GM12878 (cell line): ENCODE measurements around the gene MUTYH. TPM values are rescaled to one million over a fixed set of nuclear protein-coding genes. Genes with fewer than 3 reads are reported as not detected.

ENCODE experiments used
- ATAC-seq: fragments of 200-7000 bp; cut with Tn5 transposase; 3 replicates; pipeline ENCODE4 v1.9.1; 2020; ENCODE audit warnings: mild to moderate bottlenecking, moderate library complexity
- BruUV-seq: library from RNA; stranded (reverse); fragments of 400-500 nt; replicated peaks from 2 replicates; lab custom pipeline; 2021; lab: Mats Ljungman, UMichigan
- CTCF ChIA-PET: fragments of 300-600 bp; sonication (Branson Sonifier 250); formaldehyde crosslinking; extraction: SDS; loops from one replicate; lab custom pipeline; 2021; ENCODE audit warnings: inconsistent platforms; lab: Yijun Ruan, JAX
- POLR2A ChIA-PET: fragments of 350-600 bp; formaldehyde crosslinking; extraction: SDS; loops from one replicate; lab custom pipeline; 2021; ENCODE audit warnings: inconsistent platforms; lab: Charles Lee
- RAD21 ChIA-PET: fragments of 300-600 bp; sonication (Branson Sonifier 250); formaldehyde crosslinking; loops from one replicate; lab custom pipeline; 2023; ENCODE audit warnings: antibody characterized with exemption; ENCODE audit not compliant: unreplicated experiment; lab: Charles Lee
- SMC1A ChIA-PET: fragments of 300-600 bp; sonication (Branson Sonifier 250); formaldehyde crosslinking; loops from one replicate; lab custom pipeline; 2023; ENCODE audit not compliant: unreplicated experiment, uncharacterized antibody; lab: Charles Lee
- DNase-seq: peaks from one replicate; pipeline ENCODE4 v3.0.0-alpha.2; 2011; ENCODE audit warnings: low read depth, low spot score
- FAIRE-seq: peaks from 3 replicates; lab custom pipeline; 2011; peaks lifted over from hg19 to GRCh38; lab: Jason Lieb, UNC
- H2AFZ ChIP-seq: 2 replicates; pipeline ENCODE4 v1.6.0; 2011; ENCODE audit warnings: low read depth, low read length, control low read depth; ENCODE audit not compliant: control insufficient read depth
- H3K27ac ChIP-seq: 2 replicates; pipeline ENCODE4 v1.5.1; 2011; ENCODE audit warnings: control low read depth; ENCODE audit not compliant: control insufficient read depth, insufficient read depth
- H3K27me3 ChIP-seq, 2 experiments: replicated peaks in 1 of 2; 2 replicates each; pipeline versions ENCODE4 v1.6.0 to v1.6.1; 2011; ENCODE audit warnings: low read length in 1 of 2; ENCODE audit not compliant: control insufficient read depth in 2 of 2, insufficient read depth in 2 of 2
- H3K36me3 ChIP-seq, 2 experiments: 2 replicates each; pipeline ENCODE4 v1.5.1; 2011; ENCODE audit warnings: low read length in 1 of 2; ENCODE audit not compliant: control insufficient read depth in 2 of 2, insufficient read depth in 2 of 2
- H3K4me1 ChIP-seq: 2 replicates; pipeline ENCODE4 v1.6.1; 2011; ENCODE audit warnings: mild to moderate bottlenecking, low read length, moderate library complexity, mixed read lengths; ENCODE audit not compliant: control insufficient read depth, insufficient read depth
- H3K4me2 ChIP-seq: 2 replicates; pipeline ENCODE4 v1.6.0; 2011; ENCODE audit warnings: control low read depth; ENCODE audit not compliant: control insufficient read depth, insufficient read depth
- H3K4me3 ChIP-seq: fragments of 200-600 bp; sonication (generic); 2 replicates; pipeline ENCODE4 v1.5.1; 2016
- H3K79me2 ChIP-seq: 2 replicates; pipeline ENCODE4 v1.6.0; 2011; ENCODE audit warnings: low read length; ENCODE audit not compliant: control insufficient read depth, insufficient read depth
- H3K9ac ChIP-seq: 2 replicates; pipeline ENCODE4 v1.8.0; 2011; ENCODE audit warnings: low read length, control low read depth, mixed read lengths; ENCODE audit not compliant: control insufficient read depth, insufficient read depth
- H3K9me3 ChIP-seq: replicated peaks from 3 replicates; pipeline ENCODE4 v1.5.1; 2011; ENCODE audit warnings: mild to moderate bottlenecking, low read length; ENCODE audit not compliant: control insufficient read depth, insufficient read depth
- H4K20me1 ChIP-seq: 2 replicates; pipeline ENCODE4 v1.6.0; 2011; ENCODE audit not compliant: control insufficient read depth, insufficient read depth
- FOXK2 ChIP-seq: fragments of 450-650 bp; IDR thresholded peaks from 2 replicates; pipeline ENCODE4 v1.6.1; 2017; ENCODE audit warnings: mild to moderate bottlenecking, moderate library complexity
- NFYA ChIP-seq: IDR thresholded peaks from 2 replicates; pipeline ENCODE4 v1.6.1; 2011; ENCODE audit warnings: low read depth, mild to moderate bottlenecking, low read length, improper control_type of control experiment, borderline replicate concordance
- NFYB ChIP-seq: IDR thresholded peaks from 2 replicates; pipeline ENCODE4 v1.6.1; 2011; ENCODE audit warnings: low read depth, mild to moderate bottlenecking, low read length, improper control_type of control experiment, moderate library complexity; ENCODE audit not compliant: insufficient read depth
- PBX3 ChIP-seq: IDR thresholded peaks from 2 replicates; pipeline ENCODE4 v1.6.1; 2011; ENCODE audit warnings: mild to moderate bottlenecking, low read depth, low read length, moderate library complexity; ENCODE audit not compliant: insufficient replicate concordance
- POLR2AphosphoS5 ChIP-seq: IDR thresholded peaks from 2 replicates; pipeline ENCODE4 v1.6.1; 2011; ENCODE audit warnings: mild to moderate bottlenecking, low read length, inconsistent platforms
- TCF12 ChIP-seq: IDR thresholded peaks from 2 replicates; pipeline ENCODE4 v1.6.1; 2011; ENCODE audit warnings: low read depth, mild to moderate bottlenecking, low read length
- TCF7 ChIP-seq: IDR thresholded peaks from 2 replicates; pipeline ENCODE4 v1.6.1; 2014; ENCODE audit warnings: antibody characterized with exemption, borderline replicate concordance
- WGBS: methylation state at CpG from one replicate; pipeline ENCODE4 v1.1.6; 2016; ENCODE audit warnings: low lambda C conversion rate; ENCODE audit not compliant: insufficient replicate concordance, insufficient coverage; ENCODE audit errors: missing lambda C conversion rate; 5-methylcytosine and 5-hydroxymethylcytosine counted together
- in situ Hi-C: fragments of 300-500 bp; cut with MboI; formaldehyde crosslinking; loops from 9 replicates; pipeline ENCODE4 v1.14.3; 2018; ENCODE audit warnings: mixed read lengths
- intact Hi-C: fragments of 100-400 bp; cut with micrococcal nuclease; formaldehyde crosslinking; loops from one replicate; pipeline ENCODE4 v1.14.2; 2022; ENCODE audit not compliant: unreplicated experiment
- polyA plus RNA-seq, 11 experiments: library from polyadenylated mRNA; depleted of rRNA in 4 of 11; unstranded in 6 of 11; stranded (reverse) in 5 of 11; fragments of >200 nt; fragmentation: Nextera tagmentation in 4 of 11; fragmentation: Illumina TruSeq in 1 of 11; extraction: Ambion mirVana in 4 of 11; extraction: Trizol in 1 of 11; gene quantifications; 1 replicate in 1 of 11; 2 replicates in 10 of 11; pipeline versions ENCODE4 v1.2.1 to v1.2.3, GENCODE V29; 2011 to 2016; ENCODE audit warnings: inconsistent platforms in 2 of 11, missing spikeins in 2 of 11, low read depth in 1 of 11
- total RNA-seq, 4 experiments: library from RNA; depleted of rRNA in 3 of 4; stranded (reverse); fragments of >200 nt in 3 of 4; fragmentation: Illumina TruSeq in 1 of 4; extraction: Trizol in 1 of 4; gene quantifications; 2 replicates each; pipeline versions ENCODE4 v1.2.1 to v1.2.3, GENCODE V29; 2013 to 2021
- TF ChIP-seq, protein P1 (sequence below): fragments of 450-650 bp; formaldehyde crosslinking; IDR thresholded peaks from 2 replicates; pipeline ENCODE4 v1.4.0; 2020; ENCODE audit warnings: mild to moderate bottlenecking, moderate library complexity
- TF ChIP-seq, protein P2 (sequence below): IDR thresholded peaks from 2 replicates; pipeline ENCODE4 v1.6.1; 2012; ENCODE audit warnings: low read depth, low read length, improper control_type of control experiment
- TF ChIP-seq, protein P3 (sequence below): fragments of 450-650 bp; IDR thresholded peaks from 2 replicates; pipeline ENCODE4 v1.6.1; 2017; ENCODE audit warnings: mild to moderate bottlenecking, low read depth, inconsistent platforms; ENCODE audit not compliant: poor library complexity, severe bottlenecking
- TF ChIP-seq, protein P4 (sequence below): fragments of 150-350 bp; IDR thresholded peaks from 2 replicates; pipeline ENCODE4 v1.6.1; 2014; ENCODE audit warnings: mild to moderate bottlenecking, low read depth, low read length

Gene MUTYH
- total and polyA plus RNA-seq, 10 of the 15 experiments (the other 5 are each of a cell fraction or from before 2014, with no cell fraction given) = 2.5 to 42.0 (median 30.0) TPM

- no peak for ATAC-seq
- intact Hi-C loops (no loop called here), in situ Hi-C loops (loop anchor here (10.0 kb wide), 1 partner anchor 210 kb away; no protein-coding TSS in a partner anchor)
- Histone ChIP-seq H3K9me3 (no peaks in the 10 kb centered on the region), H3K27me3 (no peaks in the 10 kb centered on the region), H2AFZ (no peak overlapping the region), H3K4me3 (no peak overlapping the region), H3K79me2 (no peaks in the 10 kb centered on the region), H3K4me2 (no peak overlapping the region), H3K36me3 (peaks cover 0 to 3% of the 10 kb centered on the region in 2 experiments; a peak in 1 of 4 replicates), H3K27ac (no peak overlapping the region), H4K20me1 (no peaks in the 10 kb centered on the region), H3K4me1 (no peaks in the 10 kb centered on the region), H3K9ac (no peak overlapping the region)
- RAD21 ChIA-PET = interaction anchor here (0.8 to 13.5 kb wide), 3 partner anchors 15 to 145 kb away, joined by 3 to 319 read pairs (median 28); partner anchors contain the start of genes MMACHC, MUTYH, TESK2 and TOE1
- POLR2A ChIA-PET = interaction anchor here (0.7 to 1.6 kb wide), 2 partner anchors 8 kb away, joined by 4 to 6 read pairs; no protein-coding TSS in a partner anchor
- CTCF ChIA-PET = interaction anchor here (0.6 to 11.7 kb wide), 3 partner anchors 14 to 190 kb away, joined by 3 to 508 read pairs (median 10); partner anchors contain the start of genes MUTYH, TESK2 and TOE1
- WGBS = 98% methylated on average over 4 of the region's 4 CpGs
- BruUV-seq = no TSS peak
- no peak for DNase-seq
- SMC1A ChIA-PET = interaction anchor here (1.0 to 11.6 kb wide), 5 partner anchors 10 to 138 kb away, joined by 3 to 369 read pairs (median 4); partner anchors contain the start of genes MUTYH, TESK2 and TOE1
- TF ChIP-seq, protein P1, sequence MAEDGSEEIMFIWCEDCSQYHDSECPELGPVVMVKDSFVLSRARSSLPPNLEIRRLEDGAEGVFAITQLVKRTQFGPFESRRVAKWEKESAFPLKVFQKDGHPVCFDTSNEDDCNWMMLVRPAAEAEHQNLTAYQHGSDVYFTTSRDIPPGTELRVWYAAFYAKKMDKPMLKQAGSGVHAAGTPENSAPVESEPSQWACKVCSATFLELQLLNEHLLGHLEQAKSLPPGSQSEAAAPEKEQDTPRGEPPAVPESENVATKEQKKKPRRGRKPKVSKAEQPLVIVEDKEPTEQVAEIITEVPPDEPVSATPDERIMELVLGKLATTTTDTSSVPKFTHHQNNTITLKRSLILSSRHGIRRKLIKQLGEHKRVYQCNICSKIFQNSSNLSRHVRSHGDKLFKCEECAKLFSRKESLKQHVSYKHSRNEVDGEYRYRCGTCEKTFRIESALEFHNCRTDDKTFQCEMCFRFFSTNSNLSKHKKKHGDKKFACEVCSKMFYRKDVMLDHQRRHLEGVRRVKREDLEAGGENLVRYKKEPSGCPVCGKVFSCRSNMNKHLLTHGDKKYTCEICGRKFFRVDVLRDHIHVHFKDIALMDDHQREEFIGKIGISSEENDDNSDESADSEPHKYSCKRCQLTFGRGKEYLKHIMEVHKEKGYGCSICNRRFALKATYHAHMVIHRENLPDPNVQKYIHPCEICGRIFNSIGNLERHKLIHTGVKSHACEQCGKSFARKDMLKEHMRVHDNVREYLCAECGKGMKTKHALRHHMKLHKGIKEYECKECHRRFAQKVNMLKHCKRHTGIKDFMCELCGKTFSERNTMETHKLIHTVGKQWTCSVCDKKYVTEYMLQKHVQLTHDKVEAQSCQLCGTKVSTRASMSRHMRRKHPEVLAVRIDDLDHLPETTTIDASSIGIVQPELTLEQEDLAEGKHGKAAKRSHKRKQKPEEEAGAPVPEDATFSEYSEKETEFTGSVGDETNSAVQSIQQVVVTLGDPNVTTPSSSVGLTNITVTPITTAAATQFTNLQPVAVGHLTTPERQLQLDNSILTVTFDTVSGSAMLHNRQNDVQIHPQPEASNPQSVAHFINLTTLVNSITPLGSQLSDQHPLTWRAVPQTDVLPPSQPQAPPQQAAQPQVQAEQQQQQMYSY (CRISPR knock-in tag) = no peak
- TF ChIP-seq, protein P2, sequence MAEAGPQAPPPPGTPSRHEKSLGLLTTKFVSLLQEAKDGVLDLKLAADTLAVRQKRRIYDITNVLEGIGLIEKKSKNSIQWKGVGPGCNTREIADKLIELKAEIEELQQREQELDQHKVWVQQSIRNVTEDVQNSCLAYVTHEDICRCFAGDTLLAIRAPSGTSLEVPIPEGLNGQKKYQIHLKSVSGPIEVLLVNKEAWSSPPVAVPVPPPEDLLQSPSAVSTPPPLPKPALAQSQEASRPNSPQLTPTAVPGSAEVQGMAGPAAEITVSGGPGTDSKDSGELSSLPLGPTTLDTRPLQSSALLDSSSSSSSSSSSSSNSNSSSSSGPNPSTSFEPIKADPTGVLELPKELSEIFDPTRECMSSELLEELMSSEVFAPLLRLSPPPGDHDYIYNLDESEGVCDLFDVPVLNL = no peak
- TF ChIP-seq POLR2AphosphoS5 (no peak), TCF12 (no peak), FOXK2 (no peak), NFYA (no peak), NFYB (no peak), TCF7 (no peak), PBX3 (no peak)
- TF ChIP-seq, protein P3, sequence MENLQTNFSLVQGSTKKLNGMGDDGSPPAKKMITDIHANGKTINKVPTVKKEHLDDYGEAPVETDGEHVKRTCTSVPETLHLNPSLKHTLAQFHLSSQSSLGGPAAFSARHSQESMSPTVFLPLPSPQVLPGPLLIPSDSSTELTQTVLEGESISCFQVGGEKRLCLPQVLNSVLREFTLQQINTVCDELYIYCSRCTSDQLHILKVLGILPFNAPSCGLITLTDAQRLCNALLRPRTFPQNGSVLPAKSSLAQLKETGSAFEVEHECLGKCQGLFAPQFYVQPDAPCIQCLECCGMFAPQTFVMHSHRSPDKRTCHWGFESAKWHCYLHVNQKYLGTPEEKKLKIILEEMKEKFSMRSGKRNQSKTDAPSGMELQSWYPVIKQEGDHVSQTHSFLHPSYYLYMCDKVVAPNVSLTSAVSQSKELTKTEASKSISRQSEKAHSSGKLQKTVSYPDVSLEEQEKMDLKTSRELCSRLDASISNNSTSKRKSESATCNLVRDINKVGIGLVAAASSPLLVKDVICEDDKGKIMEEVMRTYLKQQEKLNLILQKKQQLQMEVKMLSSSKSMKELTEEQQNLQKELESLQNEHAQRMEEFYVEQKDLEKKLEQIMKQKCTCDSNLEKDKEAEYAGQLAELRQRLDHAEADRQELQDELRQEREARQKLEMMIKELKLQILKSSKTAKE = no peak
- TF ChIP-seq, protein P4, sequence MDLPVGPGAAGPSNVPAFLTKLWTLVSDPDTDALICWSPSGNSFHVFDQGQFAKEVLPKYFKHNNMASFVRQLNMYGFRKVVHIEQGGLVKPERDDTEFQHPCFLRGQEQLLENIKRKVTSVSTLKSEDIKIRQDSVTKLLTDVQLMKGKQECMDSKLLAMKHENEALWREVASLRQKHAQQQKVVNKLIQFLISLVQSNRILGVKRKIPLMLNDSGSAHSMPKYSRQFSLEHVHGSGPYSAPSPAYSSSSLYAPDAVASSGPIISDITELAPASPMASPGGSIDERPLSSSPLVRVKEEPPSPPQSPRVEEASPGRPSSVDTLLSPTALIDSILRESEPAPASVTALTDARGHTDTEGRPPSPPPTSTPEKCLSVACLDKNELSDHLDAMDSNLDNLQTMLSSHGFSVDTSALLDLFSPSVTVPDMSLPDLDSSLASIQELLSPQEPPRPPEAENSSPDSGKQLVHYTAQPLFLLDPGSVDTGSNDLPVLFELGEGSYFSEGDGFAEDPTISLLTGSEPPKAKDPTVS = no peak
- no peak for FAIRE-seq
These were observed 14.6 kb upstream of the MUTYH start for GRCh38 chr1:45354838-45355237.
